NCI-H82 (cell line): ENCODE measurements around the gene SMOC2.

Experiments used
- DNase-seq: peaks from one replicate; lab custom pipeline; 2025; lab: John Stamatoyannopoulos, UW

The SMOC2 gene

DNA sequence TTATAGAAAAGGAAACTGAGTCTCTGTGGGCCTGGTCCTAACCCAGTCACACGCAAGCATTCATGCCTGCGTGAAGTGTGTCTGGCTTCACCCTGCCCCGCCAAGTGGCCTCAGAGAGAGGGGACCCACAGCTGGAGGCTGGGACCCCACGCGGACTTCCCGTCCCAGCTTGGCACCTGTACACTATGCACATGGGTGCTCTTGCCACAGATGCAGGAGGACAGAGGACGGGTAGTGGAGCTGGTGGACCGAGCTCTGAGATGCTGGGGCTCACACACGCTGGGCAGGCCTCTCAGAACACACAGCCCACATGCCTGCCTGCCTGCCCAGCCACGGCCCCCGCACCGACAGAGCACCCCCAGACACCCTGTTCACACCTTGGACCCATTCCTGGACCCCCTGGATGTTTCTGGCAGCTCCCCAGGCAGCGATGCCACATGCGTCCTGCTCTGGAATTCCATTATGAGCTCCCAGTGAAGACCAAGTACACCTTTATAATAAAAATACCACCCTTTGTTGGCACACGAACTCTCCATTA, 24.9 kb upstream of the SMOC2 start:
- DNase-seq = no peak

DNA sequence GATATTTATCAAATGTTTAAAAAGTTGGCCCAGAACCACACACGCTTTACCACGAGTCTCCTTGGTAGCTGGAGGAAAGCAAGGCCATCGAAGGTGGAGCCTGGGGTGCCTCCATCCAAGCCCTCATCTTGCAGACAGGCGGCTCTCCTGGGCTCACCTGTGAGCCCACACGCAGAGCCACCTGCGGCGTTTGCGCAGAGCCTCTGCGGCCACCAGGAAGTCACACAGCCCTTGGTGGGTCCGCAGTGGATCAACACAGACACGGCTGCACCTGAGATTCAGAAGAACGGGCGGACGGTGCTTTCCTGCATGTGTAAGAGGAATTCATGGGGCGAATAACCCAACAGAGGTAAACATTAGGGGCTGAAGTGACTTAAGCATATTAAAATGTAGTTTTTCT, 24.5 kb upstream of the SMOC2 start:
- no peak for DNase-seq

DNA sequence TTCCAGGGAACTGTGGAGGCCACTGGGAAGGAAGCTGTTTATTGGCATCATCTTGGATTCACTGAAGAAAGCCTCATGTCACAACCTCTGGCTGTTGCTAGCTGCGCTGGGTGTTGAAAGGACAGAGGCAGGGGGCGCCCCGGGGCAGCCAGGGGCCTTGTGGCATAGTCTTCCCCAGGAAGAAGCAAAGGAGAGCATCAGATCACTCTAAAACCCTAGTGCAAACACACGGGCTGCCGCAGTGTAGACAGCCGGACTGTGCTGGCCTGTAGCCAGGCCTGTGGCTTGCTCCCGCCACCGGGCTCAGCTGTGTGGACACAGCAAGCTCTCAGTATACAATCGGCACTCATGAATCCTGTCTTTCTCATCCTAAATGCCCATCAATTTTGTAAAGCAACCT, 23.8 kb upstream of the SMOC2 start:
- DNase-seq = no peak

DNA sequence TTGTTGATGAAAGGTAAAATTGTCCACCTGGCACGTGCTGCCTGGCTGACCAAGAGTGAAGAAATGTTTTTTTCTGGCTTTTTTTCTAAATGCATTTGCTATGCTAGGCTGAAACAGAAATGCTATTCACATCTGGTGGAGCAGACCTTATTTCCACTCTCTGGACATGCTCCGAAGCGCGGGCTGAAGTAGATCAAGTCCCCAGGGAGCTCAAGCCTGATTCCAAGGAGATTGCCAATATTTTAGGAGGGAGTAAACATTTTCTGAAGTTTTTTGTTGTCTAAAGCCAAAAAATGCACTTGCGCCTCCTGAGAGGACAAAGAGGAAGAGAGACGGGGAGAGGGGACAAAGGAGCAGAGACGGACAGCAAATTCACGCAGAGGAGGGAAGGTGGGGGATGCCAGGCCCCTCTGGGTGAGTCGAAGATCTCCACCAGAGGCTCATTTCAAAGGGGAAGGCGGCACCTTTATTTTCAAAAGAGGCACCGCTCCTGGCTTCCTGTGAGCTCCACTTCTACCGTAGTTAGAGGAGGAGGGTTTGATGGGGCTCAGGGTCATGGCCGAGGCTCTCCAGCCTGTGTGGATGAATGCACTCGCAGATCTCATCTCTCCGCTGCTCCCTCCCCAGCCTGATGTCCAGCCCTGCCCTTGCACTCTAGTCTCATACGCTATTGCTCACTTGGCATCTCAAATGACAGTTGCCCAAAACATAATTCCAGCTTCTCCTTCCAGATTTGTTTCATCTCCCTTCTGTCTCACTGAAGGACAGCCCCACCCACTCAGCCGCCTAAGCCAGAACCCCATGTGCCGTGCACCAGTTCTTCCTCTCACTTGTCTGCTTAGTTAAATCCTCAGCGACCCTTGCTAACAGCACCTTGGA, 23.1 kb upstream of the SMOC2 start:
- DNase-seq = no peak

DNA sequence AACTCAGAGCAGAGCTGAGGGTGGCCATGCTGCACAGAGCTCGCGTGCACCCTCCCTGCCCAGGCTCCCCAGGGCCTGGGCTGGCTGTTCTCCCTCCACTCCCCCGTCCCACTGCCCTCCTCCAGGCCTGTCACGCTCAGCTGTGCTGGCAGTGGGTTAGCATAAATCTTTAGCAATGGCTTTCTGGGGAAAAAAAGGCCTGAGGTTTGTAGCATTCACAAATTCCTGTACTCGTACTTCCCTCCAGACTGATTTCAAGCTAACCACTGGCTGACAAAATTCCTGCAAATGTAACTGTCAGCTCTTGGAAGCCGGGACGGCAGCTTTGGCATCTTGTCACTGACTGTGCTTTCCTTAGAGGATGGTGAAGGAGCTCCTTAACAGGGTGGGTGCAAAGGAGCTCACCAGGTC, 22.3 kb upstream of the SMOC2 start:
- no peak for DNase-seq

DNA sequence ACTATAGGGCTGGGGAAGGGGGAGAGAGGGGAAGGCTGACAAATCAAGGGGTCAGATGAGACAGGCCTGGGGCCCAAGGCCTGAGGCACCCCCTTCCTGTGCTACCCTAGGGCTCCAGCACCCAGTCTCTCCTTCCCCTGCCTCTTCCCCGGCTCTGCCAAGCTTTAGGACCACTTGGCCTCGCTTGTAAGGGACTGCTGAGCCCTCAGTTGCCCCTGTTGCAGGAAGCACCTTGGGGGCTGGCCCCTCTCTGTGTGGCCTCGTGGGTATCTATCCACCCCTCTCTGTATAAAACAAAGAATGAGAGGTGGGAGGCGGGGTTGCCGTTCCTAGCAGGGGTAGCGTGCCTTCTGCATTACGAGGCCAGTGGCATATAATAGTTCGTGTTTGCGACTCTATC, 21.4 kb upstream of the SMOC2 start:
- DNase-seq = no peak

DNA sequence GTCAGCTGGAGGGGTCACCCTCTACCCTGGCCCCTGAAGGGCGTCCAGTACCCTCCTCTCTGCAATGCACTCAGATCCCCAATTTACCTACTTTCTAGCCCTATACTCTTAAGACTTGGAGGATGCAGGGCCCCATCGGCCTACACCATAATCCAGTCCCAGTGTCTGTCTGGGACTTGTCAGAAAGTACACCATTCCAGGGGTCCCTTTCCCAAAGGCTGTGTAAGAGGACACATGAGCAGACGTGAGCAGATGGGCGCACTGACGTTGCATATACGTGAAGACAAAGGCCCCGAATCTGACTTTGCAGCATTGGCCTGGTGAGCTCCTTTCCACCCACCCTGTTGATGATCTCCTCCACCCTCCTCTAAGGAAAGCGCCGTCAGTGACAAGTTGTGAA, 20.9 kb upstream of the SMOC2 start:
- no peak for DNase-seq

DNA sequence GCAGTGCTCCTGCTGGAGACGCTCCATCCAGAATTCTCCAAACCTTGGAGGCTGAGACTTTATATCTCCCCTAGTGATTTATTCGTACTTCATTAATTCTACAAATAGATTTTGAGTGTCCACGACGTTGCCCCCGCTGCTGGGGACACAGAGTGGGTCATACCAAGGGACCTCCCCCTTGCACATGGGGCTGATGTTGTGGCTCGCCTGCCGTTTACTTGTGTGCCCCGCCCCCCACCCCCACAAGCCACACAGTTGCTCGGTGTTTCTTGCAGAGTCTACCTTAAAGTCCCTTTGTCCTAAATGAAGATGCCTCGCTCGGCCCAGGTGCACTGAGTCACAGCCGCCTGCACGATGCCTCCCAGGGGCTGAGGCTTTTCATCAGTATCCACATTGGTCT, 20.3 kb upstream of the SMOC2 start:
- DNase-seq = no peak

DNA sequence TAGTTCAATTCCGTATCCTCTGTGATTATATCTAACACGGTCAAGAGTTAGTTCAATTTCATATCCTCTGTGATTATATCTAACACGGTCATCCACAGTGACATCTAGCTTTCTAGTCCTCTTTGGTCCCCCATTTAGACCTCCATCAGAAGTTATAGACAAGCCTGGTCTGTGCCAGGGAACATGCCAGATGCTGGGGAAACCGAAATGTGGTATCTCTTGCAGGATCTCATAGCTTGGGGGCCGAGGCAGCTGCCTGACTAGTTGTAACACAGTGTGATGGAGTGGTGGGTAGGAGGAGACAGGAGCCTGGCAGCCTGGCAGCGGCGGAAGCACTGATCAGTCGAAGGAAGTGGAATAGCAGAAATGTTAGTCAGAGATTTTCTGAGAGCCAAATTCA, 13.8 kb upstream of the SMOC2 start:
- DNase-seq = no peak

DNA sequence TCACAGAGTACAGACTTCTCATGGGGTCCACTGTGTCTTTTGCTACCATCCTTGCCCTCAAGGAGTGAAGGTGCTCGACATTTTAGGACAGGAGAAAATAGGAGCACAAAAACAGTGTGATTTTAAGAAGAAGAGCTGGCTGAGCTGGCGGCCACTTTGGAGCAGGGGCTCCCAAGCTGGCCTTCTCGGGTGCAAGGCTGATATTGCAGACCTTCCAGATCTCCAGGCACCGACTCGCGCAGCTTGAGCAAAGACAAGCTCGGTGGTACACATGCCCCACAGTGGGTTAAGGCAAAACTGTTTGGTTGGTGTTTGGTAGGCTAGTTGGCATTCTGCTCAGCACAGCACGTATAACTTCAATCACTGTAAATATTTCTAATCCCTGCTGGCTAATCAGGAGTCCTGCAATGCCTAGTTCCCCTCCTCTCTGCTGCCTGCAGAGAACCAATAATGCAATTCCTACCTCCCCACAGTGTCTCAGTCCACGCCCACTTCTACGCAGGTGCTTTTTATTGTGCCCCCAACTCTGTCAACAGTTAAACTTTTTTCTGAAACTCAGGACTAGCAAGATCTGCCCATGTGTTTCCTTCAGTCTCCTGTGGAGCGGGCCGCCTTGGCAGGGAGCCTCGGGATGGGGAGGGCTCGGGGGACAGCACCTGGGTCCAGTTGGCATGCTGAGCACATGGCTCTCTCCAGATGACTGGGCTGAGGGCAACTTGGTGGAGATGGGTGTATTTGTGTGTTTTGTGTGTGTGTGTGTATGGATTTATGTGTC, 12.7 kb upstream of the SMOC2 start:
- DNase-seq = no peak

DNA sequence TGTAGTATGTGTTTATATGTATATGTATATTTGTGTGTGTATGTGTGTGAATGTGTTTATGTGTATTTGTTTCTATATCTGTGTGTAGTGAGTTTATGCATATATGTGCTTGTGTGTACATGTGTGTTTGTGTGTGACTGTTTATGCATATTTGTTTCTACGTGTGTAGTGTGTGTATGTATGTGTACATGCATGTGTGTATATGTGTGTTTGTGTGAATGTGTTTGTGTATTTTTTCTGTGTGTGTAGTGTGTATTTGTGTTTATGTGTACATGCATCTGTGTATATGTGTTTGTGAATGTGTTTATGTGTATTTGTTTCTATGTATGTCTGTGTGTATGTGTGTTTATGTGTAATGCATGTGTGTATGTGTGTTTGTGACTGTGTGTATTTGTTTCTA, 12.1 kb upstream of the SMOC2 start:
- no peak for DNase-seq

DNA sequence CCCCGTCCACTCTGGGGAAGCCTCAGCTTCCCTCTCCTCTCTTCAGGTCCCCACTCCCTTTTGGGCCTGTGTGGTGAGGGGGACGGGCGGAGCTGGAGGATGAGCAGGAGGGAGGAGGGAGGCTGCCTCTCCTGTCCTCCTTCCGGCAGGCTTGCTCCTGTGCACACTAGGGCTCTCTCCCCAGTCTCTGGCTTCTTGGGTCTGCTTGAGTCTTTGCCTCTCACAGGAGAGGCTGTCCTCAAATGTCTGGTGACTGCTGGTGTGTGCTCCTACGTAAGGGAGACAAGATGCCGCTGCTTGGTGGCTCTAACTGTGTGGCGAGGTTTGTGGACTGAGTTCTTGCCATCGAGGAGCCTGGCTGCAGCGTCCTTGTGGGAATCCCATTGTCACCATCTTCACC, 8.8 kb upstream of the SMOC2 start:
- no peak for DNase-seq

DNA sequence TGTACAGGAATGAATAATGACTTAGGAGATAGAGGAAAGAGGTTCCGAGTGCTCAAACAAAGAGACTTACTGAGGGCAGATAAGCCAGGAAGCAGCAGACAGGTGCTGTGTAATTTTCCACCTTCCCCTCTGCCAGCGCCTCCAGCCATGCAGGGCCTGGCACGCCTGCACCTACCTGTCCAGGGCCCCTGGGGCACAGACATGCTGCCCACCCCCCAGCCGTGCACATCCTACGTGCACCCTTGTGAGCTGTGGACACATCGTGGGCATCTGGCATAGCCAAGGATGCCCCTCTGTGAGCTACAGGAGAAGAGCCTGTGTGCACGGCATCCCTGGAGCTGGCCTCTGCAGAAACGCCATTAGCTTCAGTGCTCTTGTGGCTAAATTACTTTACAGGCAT, 7.1 kb upstream of the SMOC2 start:
- DNase-seq = no peak

DNA sequence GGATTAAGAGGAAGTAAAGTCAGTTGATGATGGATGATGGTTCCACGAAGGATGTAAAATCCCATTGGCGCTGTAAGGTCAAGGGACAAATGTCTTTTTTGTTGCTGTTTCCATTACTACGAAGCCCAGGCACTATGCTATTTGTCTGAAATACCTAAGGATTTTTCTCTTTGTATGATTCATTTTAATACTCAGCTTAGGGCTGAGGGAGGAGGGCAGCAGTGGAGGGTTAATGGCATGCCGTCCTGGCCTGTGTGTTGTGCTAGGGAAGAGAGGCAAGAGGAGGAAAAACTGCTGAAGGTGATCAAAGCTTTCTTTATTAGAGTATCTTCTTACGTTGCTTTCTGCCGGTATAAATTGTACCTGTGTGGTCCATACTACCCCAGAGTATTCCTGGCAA, 6.5 kb upstream of the SMOC2 start:
- no peak for DNase-seq

DNA sequence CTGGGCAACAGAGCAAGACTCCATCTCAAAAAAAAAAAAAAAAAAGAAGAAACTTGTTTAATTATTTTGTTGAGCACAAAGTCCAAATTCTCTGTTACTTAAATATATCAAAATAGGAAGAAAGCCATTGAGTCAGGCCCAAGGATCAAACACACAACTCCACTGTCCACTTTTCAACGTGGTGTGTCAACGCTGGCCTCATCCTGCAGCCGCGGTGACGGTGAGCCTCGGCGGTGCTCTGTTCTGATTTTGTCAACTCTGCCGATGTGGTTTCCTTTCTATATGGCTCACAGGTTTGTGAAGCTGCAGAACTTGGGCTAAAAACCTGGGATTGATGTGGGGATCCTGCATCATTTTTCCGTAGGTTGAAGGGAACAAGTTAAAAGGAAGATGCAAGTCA, 3.2 kb upstream of the SMOC2 start:
- no peak for DNase-seq

DNA sequence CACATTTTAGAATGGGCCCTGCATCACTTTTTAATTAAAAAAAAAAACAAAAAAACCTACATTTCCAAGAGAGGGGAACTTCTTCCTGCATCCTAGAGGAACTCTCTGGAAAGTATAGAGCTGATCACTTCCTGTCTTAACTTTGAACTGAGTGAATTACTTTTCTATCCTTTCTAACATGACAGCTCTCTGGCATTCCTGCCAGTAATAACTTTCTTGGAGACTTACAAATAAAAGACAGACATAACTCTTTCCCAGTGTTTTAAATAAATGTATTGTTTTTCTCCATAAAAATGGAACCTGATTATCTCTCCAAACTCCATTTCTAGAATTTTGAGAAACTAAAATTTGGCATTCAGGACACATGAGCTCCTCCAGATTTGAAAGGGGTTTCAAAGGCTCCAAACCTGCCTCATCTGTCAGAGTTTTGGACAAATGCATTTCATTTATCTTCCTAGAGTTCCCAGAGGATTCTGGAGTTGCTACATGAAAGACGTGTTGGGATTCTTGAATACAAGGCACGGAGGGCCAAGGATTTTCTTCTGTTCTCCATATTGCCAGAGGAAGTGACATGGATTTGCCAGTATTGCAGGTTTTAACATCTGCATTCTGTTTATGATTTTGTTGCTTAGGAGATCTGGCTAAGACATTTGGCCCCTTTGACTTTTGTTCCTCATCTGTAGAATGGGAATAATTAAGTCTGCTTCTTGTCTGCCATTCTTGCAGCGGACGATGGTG, 2.0 kb upstream of the SMOC2 start:
- DNase-seq = no peak

DNA sequence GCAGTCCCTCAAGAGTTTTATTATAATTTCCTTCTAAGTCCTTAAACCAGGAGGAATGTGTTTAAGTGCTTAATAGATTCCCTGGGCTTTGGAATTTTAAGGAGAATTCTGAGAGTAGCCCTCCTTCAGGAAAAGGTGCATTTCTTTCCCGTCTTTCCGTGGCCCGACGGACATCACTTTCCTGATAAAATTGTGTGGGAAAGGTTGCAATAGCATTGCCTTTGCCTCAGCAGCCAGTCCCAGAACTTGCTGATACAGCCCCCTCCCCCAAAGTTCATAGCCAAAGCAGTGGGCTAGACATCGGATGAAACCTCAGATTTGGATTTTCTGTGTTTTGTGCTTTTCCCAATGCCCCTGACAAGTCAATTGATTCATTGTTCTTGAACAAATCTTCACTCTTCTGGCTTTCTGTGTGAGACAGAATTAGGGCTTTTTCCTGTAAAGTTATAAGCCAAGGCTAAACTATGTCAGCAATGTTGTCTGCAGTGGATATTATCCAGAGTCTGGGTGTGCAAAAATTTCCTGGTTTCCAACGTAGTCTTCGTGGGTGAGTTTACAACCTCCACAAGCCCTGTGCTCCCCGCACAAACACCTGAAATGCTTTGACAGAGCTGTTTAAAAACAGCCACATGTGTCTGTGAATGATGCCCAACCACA, 1.1 kb upstream of the SMOC2 start:
- no peak for DNase-seq

DNA sequence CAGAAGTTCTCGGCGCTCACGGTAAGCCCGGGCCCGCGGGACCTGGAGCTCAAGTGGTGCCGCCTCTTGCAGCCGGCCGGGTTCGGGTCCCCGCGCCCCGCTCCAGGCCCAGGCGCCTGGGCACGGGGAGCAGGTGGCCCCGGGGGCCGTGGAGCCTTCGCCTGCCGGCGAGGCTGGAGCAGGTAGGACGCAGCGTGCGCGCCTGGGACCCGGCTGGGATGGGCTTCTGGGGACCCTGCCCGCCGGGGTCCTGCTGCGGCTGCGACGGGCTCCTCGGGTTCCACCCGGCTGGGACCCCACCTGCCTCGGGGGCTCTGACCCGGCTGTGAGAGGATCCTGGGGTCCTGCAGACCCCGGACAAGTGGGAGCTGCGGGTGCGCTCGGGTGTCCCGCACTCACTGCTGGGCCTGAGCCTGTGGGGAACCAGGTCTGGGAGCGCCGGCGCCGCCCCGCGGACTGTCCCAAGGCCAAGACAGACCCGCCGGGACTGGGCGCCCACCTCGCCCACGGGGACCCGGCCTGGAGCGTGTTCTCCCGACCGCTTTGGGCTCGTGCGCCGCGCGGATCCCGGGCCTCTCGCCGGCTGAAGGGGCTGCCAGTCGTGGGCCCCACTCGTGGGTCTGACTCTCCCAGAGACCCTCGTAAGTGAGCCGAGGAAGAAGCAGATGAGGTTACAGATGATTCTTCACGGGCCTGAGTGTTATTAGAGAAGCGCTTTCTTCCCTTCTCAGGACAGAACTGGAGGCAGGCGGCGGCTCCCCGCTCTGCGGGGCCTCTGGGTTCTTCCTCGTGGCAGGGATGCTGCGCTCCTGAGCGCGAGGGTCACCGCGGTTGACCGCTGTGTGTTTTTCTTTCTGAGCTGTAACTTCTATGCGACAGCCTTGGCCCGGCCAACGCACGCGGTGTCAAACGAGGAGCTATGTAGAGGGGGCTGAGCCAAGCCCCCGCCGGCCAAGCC, 729 bp downstream of the SMOC2 start:
- no peak for DNase-seq

DNA sequence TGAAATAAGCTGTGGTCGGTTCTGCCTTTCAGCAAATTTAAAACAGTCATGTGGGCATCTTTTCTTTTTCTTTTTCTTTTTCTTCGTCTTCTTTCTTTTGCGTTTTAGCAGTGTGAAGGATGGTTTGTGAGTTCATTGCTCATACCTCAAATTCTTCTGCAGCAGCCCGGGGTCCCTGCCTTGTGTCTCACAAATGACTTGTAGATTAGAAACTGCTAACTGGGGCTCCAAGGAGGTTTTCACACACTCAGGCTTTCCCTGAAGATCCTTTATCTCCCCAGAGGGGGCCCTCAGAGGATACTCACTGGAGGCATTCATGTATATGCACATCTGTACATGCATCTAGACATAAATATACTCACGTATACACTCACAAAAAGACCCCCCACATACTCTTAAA, 1.7 kb downstream of the SMOC2 start:
- no peak for DNase-seq

DNA sequence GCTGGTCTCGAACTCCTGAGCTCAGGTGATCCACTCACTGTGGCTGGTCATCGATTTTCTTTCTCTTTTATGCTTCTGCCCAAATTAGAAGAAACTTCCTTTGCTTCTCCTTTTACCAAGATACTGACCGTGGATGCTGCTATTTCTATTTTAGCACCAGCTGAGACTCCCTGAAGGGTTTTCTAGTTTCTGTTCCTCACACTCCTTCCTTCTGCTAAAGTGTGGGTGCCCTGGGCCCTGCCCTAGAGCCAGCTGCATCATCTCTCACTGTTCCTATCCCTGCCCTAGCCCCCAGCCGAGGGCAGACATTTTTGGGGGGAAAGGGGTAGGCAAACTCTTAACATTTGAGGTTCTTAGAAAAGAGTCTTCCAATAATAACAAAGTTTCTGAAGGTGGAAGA, 6.3 kb downstream of the SMOC2 start:
- no peak for DNase-seq

DNA sequence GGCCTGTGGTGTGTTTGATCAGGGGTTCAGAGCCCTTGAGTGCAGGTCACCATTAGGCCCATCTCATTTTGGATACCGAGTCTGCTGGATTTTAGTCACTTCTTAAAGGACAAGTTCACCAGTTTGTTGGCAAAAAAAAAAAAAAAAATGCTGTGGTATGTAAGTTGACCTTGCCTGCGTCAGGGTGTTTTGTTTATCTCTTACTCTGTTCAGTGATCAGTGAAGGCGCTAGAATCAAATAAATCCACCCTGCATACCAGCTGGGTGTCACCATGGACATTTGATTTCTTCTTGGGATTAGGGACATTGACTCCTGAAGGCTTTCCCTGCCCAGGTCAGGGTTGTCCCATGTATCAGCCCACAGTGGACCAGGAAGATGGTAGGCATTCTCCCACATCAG, 6.7 kb downstream of the SMOC2 start:
- DNase-seq = no peak
